ENCODE measurements around the gene KCNB1. TPM values are rescaled to one million over a fixed set of nuclear protein-coding genes. Genes with fewer than 3 reads are reported as not detected.

Gene KCNB1
- total RNA-seq, 1 donor: not detected

DNA sequence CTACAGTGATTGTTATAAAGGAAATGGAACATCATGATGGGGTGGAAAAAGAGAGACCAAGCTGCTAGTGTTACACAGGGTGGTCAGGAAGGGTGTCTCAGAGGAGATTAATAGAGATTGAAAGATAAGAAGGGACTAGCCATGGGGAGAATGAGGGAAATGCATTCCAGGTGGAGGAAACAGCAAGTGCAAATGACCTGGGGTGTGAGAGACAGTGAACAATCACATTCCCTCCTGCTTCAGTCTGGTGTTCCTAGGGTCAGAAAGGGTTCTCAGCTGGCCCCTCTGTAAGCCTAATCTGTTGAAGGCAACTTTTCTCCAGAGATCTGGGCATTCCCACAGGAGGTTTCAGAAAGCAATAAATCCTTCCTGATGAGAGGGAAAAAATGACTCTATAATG lies 3.6 kb upstream of the KCNB1 start:
- no peak overlapping the region for H3K4me3 ChIP-seq (ENCODE audit: low read depth, low read length)
- TF ChIP-seq CTCF (IDR thresholded peaks at IDR 0.05; ENCODE audit: insufficient read depth, low read depth, low read length): no peak
- DNase-seq (ENCODE audit: low read depth): no peak

- no peak for TF ChIP-seq CTCF (IDR thresholded peaks at IDR 0.05; ENCODE audit: insufficient read depth, low read depth, low read length)
- no peak overlapping the region for H3K4me3 ChIP-seq (ENCODE audit: low read depth, low read length)
- DNase-seq (ENCODE audit: low read depth): no peak
Observed at GRCh38 chr20:49485563-49485962, 3.1 kb upstream of the KCNB1 start.

DNA sequence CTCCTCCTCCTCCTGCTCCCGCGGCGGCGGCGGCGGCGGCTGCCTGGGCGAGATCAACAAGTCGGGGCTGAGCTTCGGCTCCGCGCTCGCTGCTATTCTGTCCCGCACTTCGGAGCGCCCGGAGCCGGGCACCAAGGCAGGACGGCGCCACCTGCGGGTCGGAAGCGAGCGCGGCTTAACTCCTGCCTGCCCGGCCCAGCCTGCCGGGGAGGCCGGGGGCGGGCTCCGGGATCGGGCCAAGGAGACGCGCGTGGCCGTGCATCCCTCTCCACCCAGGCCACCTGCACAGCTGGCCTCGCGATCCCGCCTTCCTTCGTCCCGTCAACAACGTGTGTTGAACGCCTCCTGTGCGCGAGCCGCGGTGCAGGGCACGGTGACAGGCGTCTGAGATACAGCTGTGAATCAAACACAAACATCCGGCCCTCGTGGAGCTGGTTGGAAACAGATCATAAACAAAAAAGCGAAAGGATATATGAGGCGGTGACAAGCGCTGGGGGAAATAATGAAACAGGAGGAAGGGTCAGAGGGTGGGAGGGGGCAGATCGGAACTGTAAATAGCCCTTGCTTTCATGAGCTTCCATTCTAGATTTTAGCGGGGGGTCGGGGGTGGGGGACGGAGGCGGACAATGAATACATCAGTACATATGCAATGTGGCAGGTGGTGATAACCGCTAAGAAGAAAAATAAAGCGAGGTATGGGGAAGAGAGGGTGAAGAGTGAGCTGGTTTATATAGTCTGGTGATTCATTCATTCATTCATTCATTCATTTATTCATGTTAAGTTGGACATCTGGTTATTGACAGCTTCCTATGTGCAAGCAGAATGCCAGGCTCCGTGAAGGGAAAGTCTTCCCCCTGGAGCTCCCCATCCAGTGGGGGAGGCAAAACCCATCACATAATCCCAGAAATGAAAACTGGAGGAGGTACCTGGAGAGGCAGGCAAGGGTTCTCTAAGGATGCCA lies 2.0 kb upstream of the KCNB1 start:
- H3K4me3 ChIP-seq (ENCODE audit: low read depth, low read length): peak overlapping the region; percentile 40
- peak; percentile 60 for TF ChIP-seq CTCF (IDR thresholded peaks at IDR 0.05; ENCODE audit: insufficient read depth, low read depth, low read length)
- DNase-seq (ENCODE audit: low read depth): peak; percentile 60

GRCh38 chr20:49483696-49484123 lies 1.2 kb upstream of the KCNB1 start:
- no peak overlapping the region for H3K4me3 ChIP-seq (ENCODE audit: low read depth, low read length)
- TF ChIP-seq CTCF (IDR thresholded peaks at IDR 0.05; ENCODE audit: insufficient read depth, low read depth, low read length): no peak
- DNase-seq (ENCODE audit: low read depth): no peak

- H3K4me3 ChIP-seq (ENCODE audit: low read depth, low read length): no peak overlapping the region
- TF ChIP-seq CTCF (IDR thresholded peaks at IDR 0.05; ENCODE audit: insufficient read depth, low read depth, low read length): no peak
- DNase-seq (ENCODE audit: low read depth): no peak
Observed at GRCh38 chr20:49483018-49483695, 689 bp upstream of the KCNB1 start.

DNA sequence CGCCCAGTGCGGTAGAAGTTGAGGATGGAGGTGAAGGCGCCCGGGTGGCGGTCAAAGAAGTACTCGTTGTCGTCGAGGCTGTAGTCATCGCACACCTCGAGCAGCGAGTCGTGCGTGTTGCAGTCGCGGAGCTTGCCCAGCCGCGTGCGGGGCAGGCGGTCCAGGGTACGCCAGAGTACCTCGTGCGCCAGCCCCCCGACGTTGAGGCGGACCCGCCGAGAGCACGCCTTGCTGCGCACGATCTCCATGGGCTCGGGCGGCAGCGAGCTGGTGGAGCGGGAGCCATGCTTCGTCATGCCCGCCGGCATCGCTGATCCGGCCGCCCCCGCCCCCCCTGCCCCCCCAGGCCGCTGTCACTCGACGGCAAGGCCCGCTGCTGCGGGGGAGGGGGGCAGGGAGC lies 295 bp downstream of the KCNB1 start:
- DNase-seq (ENCODE audit: low read depth): no peak
- H3K4me3 ChIP-seq (ENCODE audit: low read depth, low read length): no peak overlapping the region
- no peak for TF ChIP-seq CTCF (IDR thresholded peaks at IDR 0.05; ENCODE audit: insufficient read depth, low read depth, low read length)

Data from fibroblast of villous mesenchyme (primary cell).